Raji (cell line): Measurements from ENCODE around the gene ZNF407.

Experiments used
- POLR2A ChIP-seq: IDR thresholded peaks from 2 replicates; pipeline ENCODE4 v1.6.1; 2011; ENCODE audit warnings: low read depth, low read length, control low read depth; ENCODE audit not compliant: insufficient read depth

ZNF407 gene

GRCh38 chr18:74748809-74749208 is 151.1 kb downstream of the ZNF407 start:
- TF ChIP-seq POLR2A = no peak

DNA sequence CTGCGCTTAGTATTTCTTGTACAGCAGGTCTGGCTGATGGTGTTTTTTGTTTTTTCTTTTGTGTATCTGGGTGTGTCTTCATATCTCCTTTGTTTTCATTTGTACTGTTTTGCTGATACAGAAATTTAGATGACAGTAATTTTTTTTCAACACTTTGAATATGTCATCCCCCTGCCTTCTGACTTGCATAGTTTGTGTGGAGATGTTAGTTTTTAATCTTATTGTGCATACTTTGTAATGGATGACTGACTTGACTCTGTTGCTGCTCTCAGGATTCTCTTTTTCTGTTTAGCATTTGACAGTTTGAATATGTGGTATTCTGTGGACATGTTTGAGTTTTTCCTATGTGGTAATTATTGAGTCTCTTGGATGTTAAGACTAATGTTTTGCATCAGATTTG is 161.3 kb downstream of the ZNF407 start:
- TF ChIP-seq POLR2A = no peak

GRCh38 chr18:74760026-74760425 is 162.4 kb downstream of the ZNF407 start:
- no peak for TF ChIP-seq POLR2A

- no peak for TF ChIP-seq POLR2A
These were observed 162.8 kb downstream of the ZNF407 start for GRCh38 chr18:74760436-74760835.

DNA sequence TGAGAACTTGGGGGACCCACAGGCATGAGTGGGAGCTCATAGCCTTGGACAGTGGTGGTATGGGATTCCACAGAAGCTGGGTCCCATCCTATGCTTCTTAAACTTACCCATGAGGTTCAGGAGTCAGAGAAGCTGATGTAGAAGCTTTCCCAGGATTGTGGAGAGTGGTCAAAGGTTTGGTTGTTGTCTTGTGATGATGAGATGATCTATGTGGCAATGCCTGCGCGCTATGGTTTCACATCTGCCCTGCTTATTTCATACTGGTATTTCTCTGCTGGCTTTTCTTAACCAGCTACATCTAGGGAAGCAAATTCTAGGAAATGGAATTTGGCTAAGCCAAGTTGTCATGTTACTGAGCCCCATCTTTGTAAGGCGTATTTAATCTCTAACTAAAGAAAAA is 168.6 kb downstream of the ZNF407 start:
- TF ChIP-seq POLR2A = no peak

- TF ChIP-seq POLR2A = no peak
These were observed 170.4 kb downstream of the ZNF407 start for GRCh38 chr18:74768096-74768495.

GRCh38 chr18:74773171-74773624 is 175.5 kb downstream of the ZNF407 start:
- no peak for TF ChIP-seq POLR2A

- no peak for TF ChIP-seq POLR2A
These were observed 176.8 kb downstream of the ZNF407 start for GRCh38 chr18:74774486-74774885.

DNA sequence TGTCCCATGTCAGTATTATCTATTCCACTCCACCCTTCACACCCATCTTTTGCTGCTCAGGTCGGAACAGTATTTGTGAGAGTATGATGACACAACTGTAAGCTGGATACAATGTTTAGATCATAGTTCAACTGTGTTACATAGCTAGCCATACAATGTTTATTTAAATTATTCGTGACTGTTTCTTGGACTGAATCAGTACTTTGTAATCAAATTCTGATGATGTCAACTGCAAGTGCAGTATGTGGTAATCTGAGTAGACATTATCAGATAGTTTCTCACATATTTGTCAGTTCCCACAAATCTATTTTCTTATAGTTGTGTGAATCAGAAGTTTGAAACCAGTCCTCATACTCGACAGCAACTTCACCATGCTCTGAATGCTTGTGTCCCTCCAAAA is 177.6 kb downstream of the ZNF407 start:
- no peak for TF ChIP-seq POLR2A

DNA sequence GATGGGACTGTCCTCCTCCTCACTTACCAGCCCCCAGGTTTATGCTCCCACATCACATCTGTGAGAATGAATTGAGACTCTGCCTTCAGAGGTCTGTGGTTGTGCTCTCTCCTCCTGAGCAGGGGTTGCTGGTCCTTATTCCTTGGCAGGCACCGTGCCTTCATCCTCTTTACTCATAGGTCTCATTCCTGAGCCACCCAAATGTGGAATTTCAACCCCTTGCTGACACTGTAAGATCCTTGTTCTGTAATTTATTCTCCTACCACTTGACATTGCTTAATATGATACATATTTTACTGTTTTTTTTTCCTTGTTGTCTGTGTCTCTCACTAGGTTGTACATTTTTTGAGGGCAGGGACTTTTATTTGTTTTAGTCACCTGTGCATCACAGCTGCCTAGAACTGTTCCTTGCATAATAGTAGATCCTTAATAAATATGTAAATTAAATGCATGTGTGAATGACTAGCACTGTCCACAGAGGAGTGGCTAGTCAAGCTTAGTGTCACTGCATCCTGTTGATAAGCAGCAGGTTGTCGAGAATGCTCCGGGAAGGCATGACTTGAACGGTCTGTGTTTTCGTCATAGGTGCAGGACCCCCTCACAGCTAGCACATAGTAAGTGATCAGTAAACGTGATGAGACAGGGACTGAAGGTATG is 180.6 kb downstream of the ZNF407 start:
- TF ChIP-seq POLR2A = no peak

GRCh38 chr18:74784752-74785151 is 187.1 kb downstream of the ZNF407 start:
- no peak for TF ChIP-seq POLR2A

GRCh38 chr18:74785632-74786031 is 188.0 kb downstream of the ZNF407 start:
- no peak for TF ChIP-seq POLR2A

GRCh38 chr18:74788657-74789056 is 191.0 kb downstream of the ZNF407 start:
- TF ChIP-seq POLR2A = no peak

GRCh38 chr18:74789078-74789477 is 191.4 kb downstream of the ZNF407 start:
- no peak for TF ChIP-seq POLR2A

GRCh38 chr18:74790451-74790850 is 192.8 kb downstream of the ZNF407 start:
- TF ChIP-seq POLR2A = no peak

GRCh38 chr18:74791501-74792194 is 194.0 kb downstream of the ZNF407 start:
- no peak for TF ChIP-seq POLR2A

GRCh38 chr18:74793746-74794145 is 196.1 kb downstream of the ZNF407 start:
- TF ChIP-seq POLR2A = no peak
